Skeletal muscle tissue (tissue), 4 donors: ENCODE data around the gene ANO4. TPM values are rescaled to one million over a fixed set of nuclear protein-coding genes. Genes with fewer than 3 reads are reported as not detected.

Experiments used
- H3K27ac ChIP-seq: one replicate; pipeline ENCODE4 v1.7.0; 2013; ENCODE audit warnings: mild to moderate bottlenecking, low read depth, low read length, inconsistent platforms
- H3K27me3 ChIP-seq, 3 donors: one replicate each; pipeline ENCODE4 v1.7.0; 2013; ENCODE audit warnings: low read length in 3 of 3; ENCODE audit not compliant: control insufficient read depth in 3 of 3, insufficient read depth in 3 of 3
- H3K36me3 ChIP-seq, 3 donors: one replicate each; pipeline ENCODE4 v1.7.0; 2013; ENCODE audit warnings: low read length in 3 of 3; ENCODE audit not compliant: control insufficient read depth in 3 of 3, insufficient read depth in 3 of 3
- H3K4me1 ChIP-seq, 3 donors: one replicate each; pipeline ENCODE4 v1.7.0; 2013; ENCODE audit warnings: low read length in 3 of 3, mild to moderate bottlenecking in 3 of 3; ENCODE audit not compliant: control insufficient read depth in 3 of 3, insufficient read depth in 3 of 3
- H3K4me3 ChIP-seq, 3 donors: one replicate each; pipeline ENCODE4 v1.7.0; 2013; ENCODE audit warnings: low read length in 3 of 3
- H3K9ac ChIP-seq, 3 donors: one replicate each; pipeline ENCODE4 v1.7.0; 2013; ENCODE audit warnings: low read length in 3 of 3, mild to moderate bottlenecking in 3 of 3, moderate library complexity in 2 of 3, low read depth in 1 of 3
- H3K9me3 ChIP-seq, 3 donors: one replicate each; pipeline ENCODE4 v1.7.0; 2013; ENCODE audit warnings: low read length in 3 of 3; ENCODE audit not compliant: control insufficient read depth in 3 of 3
- total RNA-seq: library from RNA; depleted of rRNA; stranded (reverse); fragments of >200 nt; gene quantifications from one replicate; pipeline ENCODE4 v1.2.3, GENCODE V29; 2014
- donor health status: Osteomylitis.

The ANO4 gene
- total RNA-seq, 1 donor from 2014 or later: 0.52 TPM

GRCh38 chr12:100800723-100801122, 6.1 kb downstream of the ANO4 start:
- no peak overlapping the region for H3K9ac ChIP-seq
- H3K36me3 ChIP-seq: no peaks in the 10 kb centered on the region
- no peaks in the 10 kb centered on the region for H3K27me3 ChIP-seq
- H3K27ac ChIP-seq: no peak overlapping the region
- H3K9me3 ChIP-seq: no peaks in the 10 kb centered on the region
- no peak overlapping the region for H3K4me3 ChIP-seq
- H3K4me1 ChIP-seq: no peaks in the 10 kb centered on the region

GRCh38 chr12:100801320-100801719, 6.7 kb downstream of the ANO4 start:
- Histone ChIP-seq H3K9me3 (no peaks in the 10 kb centered on the region), H3K27me3 (no peaks in the 10 kb centered on the region), H3K4me1 (no peaks in the 10 kb centered on the region), H3K36me3 (no peaks in the 10 kb centered on the region), H3K27ac (no peak overlapping the region), H3K4me3 (no peak overlapping the region), H3K9ac (no peak overlapping the region)

GRCh38 chr12:100808777-100809176, 14.2 kb downstream of the ANO4 start:
- Histone ChIP-seq H3K4me1 (no peaks in the 10 kb centered on the region), H3K9me3 (no peaks in the 10 kb centered on the region), H3K27me3 (no peaks in the 10 kb centered on the region), H3K27ac (no peak overlapping the region), H3K9ac (no peak overlapping the region), H3K36me3 (no peaks in the 10 kb centered on the region), H3K4me3 (no peak overlapping the region)

- H3K27me3 ChIP-seq: no peaks in the 10 kb centered on the region
- no peak overlapping the region for H3K27ac ChIP-seq
- no peaks in the 10 kb centered on the region for H3K4me1 ChIP-seq
- no peak overlapping the region for H3K4me3 ChIP-seq
- H3K9ac ChIP-seq: no peak overlapping the region
- no peaks in the 10 kb centered on the region for H3K36me3 ChIP-seq
- no peaks in the 10 kb centered on the region for H3K9me3 ChIP-seq
Observed at GRCh38 chr12:100820314-100820713, 25.7 kb downstream of the ANO4 start.

GRCh38 chr12:100823963-100824362, 29.4 kb downstream of the ANO4 start:
- no peaks in the 10 kb centered on the region for H3K27me3 ChIP-seq
- H3K27ac ChIP-seq: no peak overlapping the region

GRCh38 chr12:100824476-100824875, 29.9 kb downstream of the ANO4 start:
- no peak overlapping the region for H3K27ac ChIP-seq
- no peak overlapping the region for H3K9ac ChIP-seq
- no peak overlapping the region for H3K4me3 ChIP-seq
- no peaks in the 10 kb centered on the region for H3K27me3 ChIP-seq
- no peaks in the 10 kb centered on the region for H3K4me1 ChIP-seq
- no peaks in the 10 kb centered on the region for H3K9me3 ChIP-seq
- H3K36me3 ChIP-seq: no peaks in the 10 kb centered on the region

More at GRCh38 chr12:100823963-100824362, 29.4 kb downstream of the ANO4 start:
- Histone ChIP-seq H3K4me3 (no peak overlapping the region), H3K4me1 (no peaks in the 10 kb centered on the region), H3K9me3 (no peaks in the 10 kb centered on the region), H3K9ac (no peak overlapping the region), H3K36me3 (no peaks in the 10 kb centered on the region)

- H3K9me3 ChIP-seq: no peaks in the 10 kb centered on the region
Observed at GRCh38 chr12:100826323-100826722, 31.7 kb downstream of the ANO4 start.

GRCh38 chr12:100827901-100828520, 33.4 kb downstream of the ANO4 start:
- H3K9me3 ChIP-seq: no peaks in the 10 kb centered on the region
- no peak overlapping the region for H3K27ac ChIP-seq
- H3K36me3 ChIP-seq: no peaks in the 10 kb centered on the region
- no peak overlapping the region for H3K4me3 ChIP-seq
- H3K27me3 ChIP-seq: no peaks in the 10 kb centered on the region
- no peak overlapping the region for H3K9ac ChIP-seq
- H3K4me1 ChIP-seq: no peaks in the 10 kb centered on the region

More at GRCh38 chr12:100826323-100826722, 31.7 kb downstream of the ANO4 start:
- H3K4me1 ChIP-seq: no peaks in the 10 kb centered on the region
- H3K9ac ChIP-seq: no peak overlapping the region
- no peak overlapping the region for H3K27ac ChIP-seq
- no peaks in the 10 kb centered on the region for H3K36me3 ChIP-seq
- no peaks in the 10 kb centered on the region for H3K27me3 ChIP-seq
- no peak overlapping the region for H3K4me3 ChIP-seq

GRCh38 chr12:100830003-100830795, 35.6 kb downstream of the ANO4 start:
- no peak overlapping the region for H3K4me3 ChIP-seq
- H3K9ac ChIP-seq: no peak overlapping the region
- H3K27ac ChIP-seq: no peak overlapping the region
- H3K36me3 ChIP-seq: no peaks in the 10 kb centered on the region
- H3K27me3 ChIP-seq: no peaks in the 10 kb centered on the region
- no peaks in the 10 kb centered on the region for H3K9me3 ChIP-seq
- H3K4me1 ChIP-seq: no peaks in the 10 kb centered on the region

- no peaks in the 10 kb centered on the region for H3K9me3 ChIP-seq
Observed at GRCh38 chr12:100833282-100833681, 38.7 kb downstream of the ANO4 start.

More at GRCh38 chr12:100833282-100833681, 38.7 kb downstream of the ANO4 start:
- Histone ChIP-seq H3K4me3 (no peak overlapping the region), H3K27me3 (no peaks in the 10 kb centered on the region), H3K9ac (no peak overlapping the region), H3K4me1 (no peaks in the 10 kb centered on the region), H3K36me3 (no peaks in the 10 kb centered on the region), H3K27ac (no peak overlapping the region)
